PC-9 (cell line): ENCODE measurements around the gene DLGAP1. TPM values are rescaled to one million over a fixed set of nuclear protein-coding genes. Genes with fewer than 3 reads are reported as not detected.

Experiments used
- BruUV-seq: library from RNA; stranded (reverse); fragments of 400-500 nt; replicated peaks from 2 replicates; lab custom pipeline; 2021; lab: Mats Ljungman, UMichigan
- CTCF ChIA-PET: fragments of 300-600 bp; sonication (Branson Sonifier 250); formaldehyde crosslinking; loops from one replicate; lab custom pipeline; 2022; ENCODE audit warnings: antibody characterized with exemption; lab: Charles Lee
- POLR2A ChIA-PET: fragments of 300-600 bp; sonication (Branson Sonifier 250); formaldehyde crosslinking; loops from one replicate; lab custom pipeline; 2022; ENCODE audit warnings: antibody characterized with exemption; ENCODE audit not compliant: unreplicated experiment; lab: Charles Lee
- DNase-seq, 2 experiments: peaks; one replicate each; pipeline versions ENCODE4 v3.0.0 to v3.0.0-alpha.2; 2015 to 2022; ENCODE audit warnings: mixed read lengths in 1 of 2
- H2AFZ ChIP-seq: fragments of 200-600 bp; sonication (generic); 2 replicates; pipeline ENCODE4 v1.8.1; 2017; ENCODE audit warnings: antibody characterized with exemption
- H3F3A ChIP-seq: fragments of 200-600 bp; sonication (generic); 2 replicates; pipeline ENCODE4 v1.8.1; 2017; ENCODE audit warnings: antibody characterized with exemption, mild to moderate bottlenecking, low read depth; ENCODE audit not compliant: insufficient read depth
- H3K27ac ChIP-seq: fragments of 200-600 bp; sonication (generic); 2 replicates; pipeline ENCODE4 v1.6.1; 2016; ENCODE audit warnings: mixed run types
- H3K27me3 ChIP-seq: fragments of 200-600 bp; sonication (generic); 2 replicates; pipeline ENCODE4 v1.6.1; 2016; ENCODE audit warnings: low read depth, mixed run types; ENCODE audit not compliant: insufficient read depth
- H3K36me3 ChIP-seq: fragments of 200-600 bp; sonication (generic); 2 replicates; pipeline ENCODE4 v1.6.1; 2016; ENCODE audit warnings: low read depth, mixed run types
- H3K4me1 ChIP-seq: fragments of 200-600 bp; sonication (generic); replicated peaks from 2 replicates; pipeline ENCODE4 v1.6.1; 2016; ENCODE audit warnings: mixed run types; ENCODE audit not compliant: insufficient read depth
- H3K4me2 ChIP-seq: fragments of 200-600 bp; sonication (generic); 2 replicates; pipeline ENCODE4 v1.6.1; 2017; ENCODE audit warnings: mixed run types
- H3K4me3 ChIP-seq: fragments of 200-600 bp; sonication (generic); 2 replicates; pipeline ENCODE4 v1.6.1; 2016; ENCODE audit warnings: mixed run types
- H3K79me2 ChIP-seq: fragments of 200-600 bp; sonication (generic); 2 replicates; pipeline ENCODE4 v1.6.1; 2017; ENCODE audit warnings: low read depth, mixed run types
- H3K9me2 ChIP-seq: fragments of 200-600 bp; sonication (generic); 2 replicates; pipeline ENCODE4 v1.8.1; 2017; ENCODE audit warnings: mild to moderate bottlenecking; ENCODE audit not compliant: insufficient read depth
- H3K9me3 ChIP-seq: fragments of 200-600 bp; sonication (generic); 2 replicates; pipeline ENCODE4 v1.8.1; 2016; ENCODE audit warnings: low read depth; ENCODE audit not compliant: insufficient read depth
- H4K20me1 ChIP-seq: fragments of 200-600 bp; sonication (generic); 2 replicates; pipeline ENCODE4 v1.8.1; 2017; ENCODE audit not compliant: insufficient read depth
- EZH2 ChIP-seq: fragments of 200-600 bp; sonication (generic); IDR thresholded peaks from 2 replicates; pipeline ENCODE4 v1.8.0; 2017; ENCODE audit warnings: antibody characterized with exemption, low read depth
- intact Hi-C: fragments of 100-400 bp; cut with micrococcal nuclease; formaldehyde crosslinking; loops from one replicate; pipeline ENCODE4 v1.10.0; 2022; ENCODE audit not compliant: unreplicated experiment
- total RNA-seq: library from RNA; stranded (reverse); gene quantifications from 2 replicates; pipeline ENCODE4 v1.2.3, GENCODE V29; 2021
- TF ChIP-seq, protein P1 (sequence below): fragments of 200-600 bp; sonication (generic); conservative IDR thresholded peaks from 2 replicates; pipeline ENCODE4 v1.6.1; 2017; ENCODE audit warnings: mixed run types, antibody characterized with exemption, mild to moderate bottlenecking, moderate library complexity

Gene DLGAP1
- total RNA-seq, 1 experiment from 2014 or later, result not detected

DNA sequence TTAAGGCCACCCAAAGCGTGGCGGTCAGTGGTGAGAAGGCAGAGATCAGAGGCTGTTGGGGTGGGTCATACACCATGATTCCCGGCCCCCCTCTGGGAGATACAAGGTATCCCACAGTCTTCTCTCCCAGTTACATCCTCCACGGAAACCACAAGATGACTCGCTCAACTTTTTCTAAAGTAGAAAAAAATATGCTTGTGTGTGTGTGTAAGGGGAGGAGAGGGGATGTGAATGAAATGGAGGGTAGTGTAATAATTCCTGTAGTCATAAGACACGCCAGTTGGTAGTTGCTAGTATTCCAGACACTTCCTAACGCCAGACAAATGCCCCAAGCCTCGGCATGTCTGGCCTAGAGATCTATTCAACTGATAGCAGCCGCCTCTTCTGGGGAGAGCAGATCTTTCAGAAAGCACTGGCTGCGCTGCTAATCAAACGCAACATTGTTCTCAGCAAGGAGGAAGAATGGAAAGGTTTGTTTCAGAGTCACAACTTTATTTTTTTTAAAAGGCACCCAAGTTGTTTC is 861.7 kb downstream of the DLGAP1 start:
- TF ChIP-seq, protein P1, sequence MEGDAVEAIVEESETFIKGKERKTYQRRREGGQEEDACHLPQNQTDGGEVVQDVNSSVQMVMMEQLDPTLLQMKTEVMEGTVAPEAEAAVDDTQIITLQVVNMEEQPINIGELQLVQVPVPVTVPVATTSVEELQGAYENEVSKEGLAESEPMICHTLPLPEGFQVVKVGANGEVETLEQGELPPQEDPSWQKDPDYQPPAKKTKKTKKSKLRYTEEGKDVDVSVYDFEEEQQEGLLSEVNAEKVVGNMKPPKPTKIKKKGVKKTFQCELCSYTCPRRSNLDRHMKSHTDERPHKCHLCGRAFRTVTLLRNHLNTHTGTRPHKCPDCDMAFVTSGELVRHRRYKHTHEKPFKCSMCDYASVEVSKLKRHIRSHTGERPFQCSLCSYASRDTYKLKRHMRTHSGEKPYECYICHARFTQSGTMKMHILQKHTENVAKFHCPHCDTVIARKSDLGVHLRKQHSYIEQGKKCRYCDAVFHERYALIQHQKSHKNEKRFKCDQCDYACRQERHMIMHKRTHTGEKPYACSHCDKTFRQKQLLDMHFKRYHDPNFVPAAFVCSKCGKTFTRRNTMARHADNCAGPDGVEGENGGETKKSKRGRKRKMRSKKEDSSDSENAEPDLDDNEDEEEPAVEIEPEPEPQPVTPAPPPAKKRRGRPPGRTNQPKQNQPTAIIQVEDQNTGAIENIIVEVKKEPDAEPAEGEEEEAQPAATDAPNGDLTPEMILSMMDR, result no peak
- TF ChIP-seq EZH2, result no peak
- no peaks in the 10 kb centered on the region for H3K36me3 ChIP-seq
- peak overlapping the region; percentile 100 for H3K27ac ChIP-seq
- CTCF ChIA-PET, result interaction anchor here (0.5 to 2.0 kb wide), 13 partner anchors 8 to 660 kb away, joined by 3 to 27 read pairs (median 7); no protein-coding TSS in a partner anchor
- H3K4me1 ChIP-seq, result peaks cover 71% of the 10 kb centered on the region
- H3K9me2 ChIP-seq, result no peaks in the 10 kb centered on the region
- peak overlapping the region; percentile 65 for H2AFZ ChIP-seq
- H3K27me3 ChIP-seq, result no peaks in the 10 kb centered on the region
- POLR2A ChIA-PET, result interaction anchor here (0.5 to 3.5 kb wide), 16 partner anchors 9 to 310 kb away, joined by 3 to 45 read pairs (median 10); no protein-coding TSS in a partner anchor
- no peak for DNase-seq
- peaks cover 37% of the 10 kb centered on the region for H3K79me2 ChIP-seq
- H3K9me3 ChIP-seq, result no peaks in the 10 kb centered on the region
- intact Hi-C loops, result loop anchor here (1.0 to 10.0 kb wide), 4 partner anchors 51 to 405 kb away; no protein-coding TSS in a partner anchor
- BruUV-seq, result TSS peak; percentile 18
- peak overlapping the region; percentile 69; the same call in 1 of the 2 replicates for H3K4me3 ChIP-seq
- H3K4me2 ChIP-seq, result peak overlapping the region; percentile 98
- peaks cover 65% of the 10 kb centered on the region for H3F3A ChIP-seq
- no peaks in the 10 kb centered on the region for H4K20me1 ChIP-seq

DNA sequence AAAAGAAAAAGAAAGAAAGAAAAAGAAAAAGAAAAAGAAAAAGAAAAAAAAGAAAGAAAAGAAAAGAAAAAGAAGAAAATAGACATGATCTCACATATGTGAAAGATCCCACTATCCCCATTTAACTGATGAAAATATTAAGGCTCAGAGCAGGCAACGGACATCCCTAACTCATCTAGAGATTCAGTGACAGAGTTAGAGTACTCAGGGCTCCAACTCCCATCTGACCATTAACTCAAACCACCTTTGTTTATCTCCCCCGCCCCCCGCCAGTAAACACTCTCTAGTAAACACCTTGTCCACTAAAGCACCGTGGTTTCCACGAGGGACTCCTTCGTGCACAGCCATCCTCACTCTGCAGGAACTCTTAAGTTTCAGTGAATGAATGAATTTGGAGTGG is 862.2 kb downstream of the DLGAP1 start:
- ChIA-PET POLR2A (interaction anchor here (0.5 to 3.5 kb wide), 5 partner anchors 11 to 209 kb away, joined by 6 to 45 read pairs (median 22); no protein-coding TSS in a partner anchor), CTCF (no interaction called here)
- peaks cover 65% of the 10 kb centered on the region for H3K4me1 ChIP-seq

DNA sequence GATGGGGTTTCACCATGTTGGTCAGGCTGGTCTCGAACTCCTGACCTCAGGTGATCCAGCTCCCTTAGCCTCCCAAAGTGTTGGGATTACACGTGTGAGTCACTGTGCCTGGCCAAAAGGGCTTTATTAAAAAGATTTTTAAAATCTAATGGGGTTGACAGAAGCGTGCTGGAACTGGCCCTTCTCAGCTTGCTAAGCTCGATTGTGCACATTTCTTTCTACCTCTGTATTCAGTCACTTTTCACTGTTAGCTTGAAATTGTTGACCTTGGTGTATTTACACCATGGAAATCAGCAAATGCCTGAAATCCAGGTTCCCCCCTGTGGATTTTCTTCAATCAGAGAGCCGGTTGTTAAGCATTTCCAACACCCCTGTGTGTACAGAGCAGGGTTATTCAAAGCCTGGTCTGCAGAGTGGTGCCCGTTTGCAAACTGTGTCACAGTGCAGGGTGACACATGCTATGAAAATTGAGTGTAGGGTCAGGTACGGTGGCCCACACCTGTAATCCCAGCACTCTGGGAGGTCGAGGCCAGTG is 864.9 kb downstream of the DLGAP1 start:
- Histone ChIP-seq H3K9me2 (no peaks in the 10 kb centered on the region), H3K27ac (no peak overlapping the region), H3K9me3 (no peaks in the 10 kb centered on the region), H3K27me3 (no peaks in the 10 kb centered on the region), H3K4me1 (peaks cover 45% of the 10 kb centered on the region), H3K79me2 (peaks cover 14% of the 10 kb centered on the region), H3K4me3 (no peak overlapping the region), H3F3A (peaks cover 46% of the 10 kb centered on the region), H3K36me3 (no peaks in the 10 kb centered on the region), H3K4me2 (no peak overlapping the region), H2AFZ (no peak overlapping the region), H4K20me1 (no peaks in the 10 kb centered on the region)
- no peak for TF ChIP-seq EZH2
- TF ChIP-seq, protein P1, result no peak
- no TSS peak for BruUV-seq
- ChIA-PET POLR2A (interaction anchor here (0.7 to 0.8 kb wide), 2 partner anchors 76 to 77 kb away, joined by 3 read pairs; no protein-coding TSS in a partner anchor), CTCF (interaction anchor here (0.6 kb wide), 1 partner anchor 308 kb away, joined by 5 read pairs; no protein-coding TSS in a partner anchor)
- DNase-seq, result no peak
- intact Hi-C loops, result loop anchor here (5.0 to 10.0 kb wide), 2 partner anchors 48 to 205 kb away; no protein-coding TSS in a partner anchor

More for the DNA sequence above, 862.2 kb downstream of the DLGAP1 start:
- H3K4me3 ChIP-seq, result peak overlapping the region; percentile 69; the same call in 1 of the 2 replicates
- no TSS peak for BruUV-seq
- no peak for DNase-seq
- H2AFZ ChIP-seq, result peak overlapping the region; percentile 65; the same call in 1 of the 2 replicates
- H3K27me3 ChIP-seq, result no peaks in the 10 kb centered on the region
- H3K9me3 ChIP-seq, result no peaks in the 10 kb centered on the region
- peaks cover 65% of the 10 kb centered on the region for H3F3A ChIP-seq
- H3K27ac ChIP-seq, result peak overlapping the region; percentile 100
- intact Hi-C loops, result loop anchor here (1.0 to 10.0 kb wide), 4 partner anchors 51 to 406 kb away; no protein-coding TSS in a partner anchor
- peaks cover 31% of the 10 kb centered on the region for H3K79me2 ChIP-seq
- no peaks in the 10 kb centered on the region for H4K20me1 ChIP-seq
- no peaks in the 10 kb centered on the region for H3K36me3 ChIP-seq
- TF ChIP-seq, protein P1, result no peak
- no peak for TF ChIP-seq EZH2
- H3K9me2 ChIP-seq, result no peaks in the 10 kb centered on the region
- H3K4me2 ChIP-seq, result peak overlapping the region; percentile 98
